Measurements from ENCODE around the gene CCDC180.

Gene CCDC180

DNA sequence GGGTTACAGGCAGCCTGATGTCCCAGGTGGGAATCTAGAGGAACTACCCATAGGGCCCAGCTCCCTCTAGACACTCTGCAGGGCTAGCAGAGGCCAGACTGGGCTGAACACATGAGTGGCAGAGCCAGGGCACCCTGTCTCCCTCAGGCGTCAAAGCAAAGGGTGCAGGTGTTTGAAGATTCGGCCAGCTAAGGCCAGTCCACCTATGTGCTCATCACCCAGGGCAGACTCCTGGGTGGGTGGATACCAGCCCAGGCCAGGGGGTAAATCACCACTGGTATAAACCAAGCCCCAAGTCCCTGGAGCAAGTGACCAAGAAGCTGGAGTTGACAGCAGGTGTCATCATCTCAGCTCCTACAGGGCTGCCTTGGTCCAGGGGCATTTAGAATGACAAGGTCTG, 3.4 kb downstream of the CCDC180 start:
- peaks cover 10% of the 10 kb centered on the region for H3K4me1 ChIP-seq (ENCODE audit: control insufficient read depth, insufficient read depth, low read length, poor library complexity, severe bottlenecking)
- 95 to 100% methylated on average over 2 of the region's 2 CpGs for WGBS, 2 experiments (ENCODE audit: insufficient coverage in 2 of 2)
- H3K4me3 ChIP-seq (ENCODE audit: extremely low read depth, insufficient read depth, low read length, poor library complexity, severe bottlenecking) = no peak overlapping the region
- no peaks in the 10 kb centered on the region for H3K9me3 ChIP-seq (ENCODE audit: control insufficient read depth, low read length)
- H3K36me3 ChIP-seq (ENCODE audit: control insufficient read depth, insufficient read depth, low read length) = peaks cover 4% of the 10 kb centered on the region
- no peak overlapping the region for H3K27ac ChIP-seq (ENCODE audit: low read depth, low read length, severe bottlenecking)

DNA sequence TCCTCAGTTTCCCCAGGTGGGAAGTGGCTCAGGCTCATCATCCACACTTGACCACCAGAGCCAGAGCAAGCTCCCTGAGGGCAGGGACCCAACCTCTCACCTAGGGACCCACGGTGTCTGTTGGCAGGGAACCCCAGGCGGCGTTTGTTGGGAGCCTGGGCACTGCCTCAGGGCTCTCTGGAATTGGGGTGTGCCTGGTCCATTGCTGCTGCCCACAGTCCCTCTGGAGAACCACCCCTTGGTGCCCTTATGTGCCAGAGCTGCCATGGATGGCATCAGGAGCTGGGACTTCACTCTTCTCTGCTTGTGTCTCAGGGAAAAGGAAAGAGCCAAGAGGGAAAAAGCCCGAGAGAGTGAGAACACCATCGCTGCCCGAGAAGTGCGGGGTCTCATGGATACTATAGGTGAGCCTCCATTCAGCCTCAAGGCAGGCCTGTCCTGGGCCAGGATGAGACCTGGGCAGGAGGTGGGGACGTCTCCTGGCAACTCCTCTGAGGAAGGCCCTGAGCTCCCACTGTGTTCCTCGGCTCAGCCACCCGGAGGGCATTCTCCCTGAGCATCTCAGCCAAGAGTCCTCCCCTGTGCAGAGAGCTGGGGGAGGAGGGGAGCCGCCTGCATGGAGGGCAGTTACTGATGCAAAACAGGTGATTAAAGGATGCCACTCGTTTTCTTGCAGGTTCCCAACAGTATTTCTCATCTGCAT, 4.5 kb downstream of the CCDC180 start:
- peaks cover 4% of the 10 kb centered on the region for H3K36me3 ChIP-seq (ENCODE audit: control insufficient read depth, insufficient read depth, low read length)
- no peaks in the 10 kb centered on the region for H3K9me3 ChIP-seq (ENCODE audit: control insufficient read depth, low read length)
- 87 to 93% methylated on average over 7 to 11 of the region's 12 CpGs for WGBS, 2 experiments (ENCODE audit: insufficient coverage in 2 of 2)
- H3K4me3 ChIP-seq (ENCODE audit: extremely low read depth, insufficient read depth, low read length, poor library complexity, severe bottlenecking) = no peak overlapping the region
- peaks cover 10% of the 10 kb centered on the region for H3K4me1 ChIP-seq (ENCODE audit: control insufficient read depth, insufficient read depth, low read length, poor library complexity, severe bottlenecking)
- H3K27ac ChIP-seq (ENCODE audit: low read depth, low read length, severe bottlenecking) = no peak overlapping the region

DNA sequence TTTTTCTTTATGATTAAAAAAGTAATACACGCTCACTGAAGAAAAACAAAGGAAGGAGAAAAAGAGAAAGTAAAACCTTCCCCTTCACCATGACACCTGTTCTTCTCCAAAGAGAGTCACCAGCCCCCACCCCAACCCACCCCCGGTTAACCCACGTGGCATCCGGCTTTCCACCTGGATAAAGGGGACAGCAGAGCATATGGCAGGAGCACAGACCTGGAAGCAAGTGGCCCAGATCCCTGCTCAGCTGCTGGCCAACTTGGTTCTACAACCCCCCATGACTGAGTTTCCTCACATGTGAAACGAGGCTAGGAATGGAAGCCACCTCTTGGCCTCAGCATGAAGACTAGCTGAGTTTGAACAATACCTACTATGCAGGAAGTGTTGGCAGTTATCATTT, 5.1 kb downstream of the CCDC180 start:
- Histone ChIP-seq H3K27ac (ENCODE audit: low read depth, low read length, severe bottlenecking) (no peak overlapping the region), H3K36me3 (ENCODE audit: control insufficient read depth, insufficient read depth, low read length) (peaks cover 4% of the 10 kb centered on the region), H3K9me3 (ENCODE audit: control insufficient read depth, low read length) (no peaks in the 10 kb centered on the region), H3K4me1 (ENCODE audit: control insufficient read depth, insufficient read depth, low read length, poor library complexity, severe bottlenecking) (peaks cover 10% of the 10 kb centered on the region), H3K4me3 (ENCODE audit: extremely low read depth, insufficient read depth, low read length, poor library complexity, severe bottlenecking) (no peak overlapping the region)
- WGBS, 2 experiments (ENCODE audit: insufficient coverage in 2 of 2) = 57 to 72% methylated on average over 1 to 3 of the region's 5 CpGs

DNA sequence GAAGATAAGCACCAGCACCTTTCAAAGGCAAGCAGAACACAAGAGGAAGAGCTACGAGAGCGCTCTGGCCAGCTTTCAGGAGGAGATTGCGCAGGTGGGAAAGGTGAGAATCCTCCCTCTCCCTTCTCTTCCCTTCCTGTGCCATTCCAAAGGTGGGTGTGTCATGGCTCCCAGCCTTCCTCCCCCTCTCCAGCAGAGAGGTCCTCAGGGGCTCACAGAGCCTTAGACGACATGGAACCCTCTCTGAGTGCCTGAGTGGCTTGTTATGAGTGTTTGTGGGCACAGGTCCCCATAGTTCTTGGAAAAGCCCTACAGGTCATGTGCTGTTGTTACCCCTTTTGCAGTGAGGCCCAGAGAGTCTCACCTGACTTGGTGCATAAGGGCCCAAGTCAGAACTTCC, 5.8 kb downstream of the CCDC180 start:
- H3K4me1 ChIP-seq (ENCODE audit: control insufficient read depth, insufficient read depth, low read length, poor library complexity, severe bottlenecking) = peaks cover 10% of the 10 kb centered on the region
- H3K4me3 ChIP-seq (ENCODE audit: extremely low read depth, insufficient read depth, low read length, poor library complexity, severe bottlenecking) = no peak overlapping the region
- WGBS, 2 experiments (ENCODE audit: insufficient coverage in 2 of 2) = 93% methylated on average over 3 of the region's 4 CpGs; no CpG with 5 or more reads in 1 of the 2 experiments
- no peak overlapping the region for H3K27ac ChIP-seq (ENCODE audit: low read depth, low read length, severe bottlenecking)
- no peaks in the 10 kb centered on the region for H3K9me3 ChIP-seq (ENCODE audit: control insufficient read depth, low read length)
- peaks cover 4% of the 10 kb centered on the region for H3K36me3 ChIP-seq (ENCODE audit: control insufficient read depth, insufficient read depth, low read length)

DNA sequence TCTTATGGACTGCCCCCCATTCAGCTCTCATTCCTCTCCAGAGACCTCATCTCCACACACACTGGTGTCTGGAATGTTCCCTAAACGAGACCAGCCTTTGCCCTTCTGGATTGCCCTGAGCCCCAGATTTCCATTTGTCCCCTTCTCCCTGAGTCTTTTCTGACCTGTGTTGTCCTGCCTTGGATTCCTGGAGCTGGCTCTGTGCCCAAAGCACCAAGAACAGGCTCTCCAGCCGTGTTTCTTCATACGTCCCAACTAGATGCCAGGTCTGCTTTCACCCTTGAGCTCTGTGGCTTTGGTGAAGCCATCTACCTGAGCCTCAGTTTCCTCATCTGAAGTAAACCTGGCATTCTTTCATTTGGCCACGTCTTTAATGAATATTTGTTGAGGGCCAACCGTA, 6.3 kb downstream of the CCDC180 start:
- Histone ChIP-seq H3K4me3 (ENCODE audit: extremely low read depth, insufficient read depth, low read length, poor library complexity, severe bottlenecking) (no peak overlapping the region), H3K4me1 (ENCODE audit: control insufficient read depth, insufficient read depth, low read length, poor library complexity, severe bottlenecking) (peaks cover 10% of the 10 kb centered on the region), H3K9me3 (ENCODE audit: control insufficient read depth, low read length) (no peaks in the 10 kb centered on the region), H3K36me3 (ENCODE audit: control insufficient read depth, insufficient read depth, low read length) (peaks cover 4% of the 10 kb centered on the region), H3K27ac (ENCODE audit: low read depth, low read length, severe bottlenecking) (no peak overlapping the region)
- WGBS, 2 experiments (ENCODE audit: insufficient coverage in 2 of 2) = 89 to 92% methylated on average over 4 to 5 of the region's 5 CpGs

DNA sequence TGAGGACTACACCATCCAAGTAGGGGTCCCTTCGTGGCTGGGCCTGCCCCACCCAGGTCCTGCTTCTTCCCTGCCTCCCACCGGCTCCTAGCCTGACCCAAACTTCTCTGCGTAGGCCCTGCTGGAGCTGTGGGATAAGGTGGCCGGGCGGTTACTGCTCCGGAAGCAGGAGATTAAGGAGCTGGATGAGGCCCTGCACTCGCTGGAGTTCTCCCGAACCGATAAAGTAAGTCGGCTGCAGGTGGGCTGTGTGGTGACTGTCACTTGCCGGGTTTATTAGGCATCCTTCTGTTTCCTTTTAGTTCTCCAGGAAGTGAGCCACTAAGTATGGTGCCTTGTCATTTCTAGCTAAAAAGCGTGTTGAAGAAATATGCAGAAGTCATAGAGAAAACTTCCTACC, 7.0 kb downstream of the CCDC180 start:
- Histone ChIP-seq H3K4me1 (ENCODE audit: control insufficient read depth, insufficient read depth, low read length, poor library complexity, severe bottlenecking) (peaks cover 10% of the 10 kb centered on the region), H3K27ac (ENCODE audit: low read depth, low read length, severe bottlenecking) (no peak overlapping the region), H3K9me3 (ENCODE audit: control insufficient read depth, low read length) (no peaks in the 10 kb centered on the region), H3K36me3 (ENCODE audit: control insufficient read depth, insufficient read depth, low read length) (peaks cover 3% of the 10 kb centered on the region), H3K4me3 (ENCODE audit: extremely low read depth, insufficient read depth, low read length, poor library complexity, severe bottlenecking) (no peak overlapping the region)
- 92 to 94% methylated on average over 9 to 10 of the region's 12 CpGs for WGBS, 2 experiments (ENCODE audit: insufficient coverage in 2 of 2)

DNA sequence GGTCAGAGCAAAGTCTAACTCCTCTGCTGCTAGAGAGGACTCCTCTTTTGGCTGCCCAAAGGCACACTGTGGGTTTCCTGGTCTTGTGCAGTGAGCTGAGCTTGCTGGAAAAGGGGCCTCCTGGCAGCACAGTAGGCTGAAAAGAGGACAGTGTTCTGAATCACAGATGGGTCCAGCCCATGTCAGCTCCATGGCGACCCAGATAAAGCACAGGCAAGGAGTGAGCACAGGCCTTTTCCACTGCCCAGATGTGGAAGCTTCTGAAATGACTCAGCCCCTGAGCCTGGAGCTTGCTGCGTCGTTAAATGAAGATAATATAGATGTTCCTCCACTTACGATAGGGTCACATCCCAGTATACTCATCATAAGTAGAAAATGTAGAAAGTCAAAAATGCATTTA, 8.1 kb downstream of the CCDC180 start:
- H3K27ac ChIP-seq (ENCODE audit: low read depth, low read length, severe bottlenecking) = peak overlapping the region; percentile 23
- no peaks in the 10 kb centered on the region for H3K36me3 ChIP-seq (ENCODE audit: control insufficient read depth, insufficient read depth, low read length)
- H3K9me3 ChIP-seq (ENCODE audit: control insufficient read depth, low read length) = no peaks in the 10 kb centered on the region
- WGBS, 2 experiments (ENCODE audit: insufficient coverage in 2 of 2) = 86 to 88% methylated on average over 1 of the region's 4 CpGs
- H3K4me3 ChIP-seq (ENCODE audit: extremely low read depth, insufficient read depth, low read length, poor library complexity, severe bottlenecking) = no peak overlapping the region
- H3K4me1 ChIP-seq (ENCODE audit: control insufficient read depth, insufficient read depth, low read length, poor library complexity, severe bottlenecking) = peaks cover 10% of the 10 kb centered on the region

DNA sequence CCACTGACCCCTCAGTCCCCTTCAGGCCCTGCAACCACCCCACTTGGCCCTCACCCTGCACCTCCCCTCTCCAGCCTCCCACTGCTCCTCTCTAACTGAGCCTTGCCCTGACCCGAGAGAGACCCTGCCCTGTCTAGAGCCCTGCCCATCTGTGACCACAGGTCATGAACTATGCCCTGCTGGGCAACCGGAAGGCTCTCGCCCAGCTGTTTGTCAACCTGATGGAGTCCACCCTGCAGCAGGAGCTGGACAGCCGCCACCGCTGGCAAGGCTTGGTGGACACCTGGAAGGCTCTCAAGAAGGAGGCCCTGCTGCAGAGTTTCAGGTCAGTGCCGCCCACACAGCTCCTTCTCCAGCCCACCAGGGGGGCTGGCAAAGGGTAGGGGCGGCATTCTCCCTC, 9.4 kb downstream of the CCDC180 start:
- Histone ChIP-seq H3K27ac (ENCODE audit: low read depth, low read length, severe bottlenecking) (no peak overlapping the region), H3K9me3 (ENCODE audit: control insufficient read depth, low read length) (no peaks in the 10 kb centered on the region), H3K36me3 (ENCODE audit: control insufficient read depth, insufficient read depth, low read length) (no peaks in the 10 kb centered on the region), H3K4me1 (ENCODE audit: control insufficient read depth, insufficient read depth, low read length, poor library complexity, severe bottlenecking) (peaks cover 10% of the 10 kb centered on the region), H3K4me3 (ENCODE audit: extremely low read depth, insufficient read depth, low read length, poor library complexity, severe bottlenecking) (no peak overlapping the region)
- WGBS, 2 experiments (ENCODE audit: insufficient coverage in 2 of 2) = 90 to 92% methylated on average over 6 of the region's 7 CpGs

DNA sequence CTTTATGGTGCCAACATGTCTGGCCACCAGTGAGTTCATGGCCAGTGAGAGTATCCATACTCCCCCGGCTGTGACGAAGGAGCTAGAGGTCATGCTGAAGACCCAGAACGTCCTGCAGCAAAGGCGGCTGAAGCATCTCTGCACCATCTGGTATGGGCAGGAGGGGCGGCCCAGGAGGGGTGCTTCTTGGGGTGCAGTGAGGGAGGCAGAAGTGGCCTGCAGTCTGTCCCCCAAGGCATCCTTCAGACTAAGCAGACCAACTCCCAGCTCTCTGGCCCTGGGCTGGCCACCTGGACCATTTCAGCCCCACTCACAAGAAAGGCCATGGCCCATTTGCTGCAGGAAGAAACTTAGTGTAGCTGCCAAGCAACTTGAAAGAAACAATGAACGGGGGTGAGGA, 11.0 kb downstream of the CCDC180 start:
- WGBS, 2 experiments (ENCODE audit: insufficient coverage in 2 of 2) = 85 to 93% methylated on average over 5 to 6 of the region's 6 CpGs
- H3K27ac ChIP-seq (ENCODE audit: low read depth, low read length, severe bottlenecking) = no peak overlapping the region
- no peak overlapping the region for H3K4me3 ChIP-seq (ENCODE audit: extremely low read depth, insufficient read depth, low read length, poor library complexity, severe bottlenecking)
- H3K36me3 ChIP-seq (ENCODE audit: control insufficient read depth, insufficient read depth, low read length) = no peaks in the 10 kb centered on the region
- H3K9me3 ChIP-seq (ENCODE audit: control insufficient read depth, low read length) = no peaks in the 10 kb centered on the region
- peaks cover 13% of the 10 kb centered on the region for H3K4me1 ChIP-seq (ENCODE audit: control insufficient read depth, insufficient read depth, low read length, poor library complexity, severe bottlenecking)

DNA sequence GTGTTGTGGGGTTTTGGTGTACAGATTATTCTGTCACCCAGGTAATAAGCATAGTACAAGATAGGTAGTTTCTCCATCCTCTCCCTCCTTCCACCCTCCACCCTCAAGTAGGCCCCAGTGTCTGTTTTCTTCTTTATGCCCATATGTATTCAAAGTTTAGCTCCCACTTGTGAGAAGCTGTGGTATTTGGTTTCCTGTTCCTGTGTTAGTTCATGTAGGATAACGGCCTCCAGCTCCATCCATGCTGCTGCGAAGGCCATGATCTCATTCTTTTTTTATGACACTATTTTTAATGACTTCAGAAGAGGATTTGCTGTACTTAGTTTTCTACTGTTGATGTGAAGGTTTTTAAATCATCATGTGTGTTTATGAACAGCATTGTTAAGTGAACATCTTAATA, 11.9 kb downstream of the CCDC180 start:
- no peak overlapping the region for H3K4me3 ChIP-seq (ENCODE audit: extremely low read depth, insufficient read depth, low read length, poor library complexity, severe bottlenecking)
- no CpG with 5 or more reads among the region's 2 CpGs for WGBS, 2 experiments (ENCODE audit: insufficient coverage in 2 of 2)
- no peak overlapping the region for H3K27ac ChIP-seq (ENCODE audit: low read depth, low read length, severe bottlenecking)
- peaks cover 13% of the 10 kb centered on the region for H3K4me1 ChIP-seq (ENCODE audit: control insufficient read depth, insufficient read depth, low read length, poor library complexity, severe bottlenecking)
- no peaks in the 10 kb centered on the region for H3K36me3 ChIP-seq (ENCODE audit: control insufficient read depth, insufficient read depth, low read length)
- no peaks in the 10 kb centered on the region for H3K9me3 ChIP-seq (ENCODE audit: control insufficient read depth, low read length)

DNA sequence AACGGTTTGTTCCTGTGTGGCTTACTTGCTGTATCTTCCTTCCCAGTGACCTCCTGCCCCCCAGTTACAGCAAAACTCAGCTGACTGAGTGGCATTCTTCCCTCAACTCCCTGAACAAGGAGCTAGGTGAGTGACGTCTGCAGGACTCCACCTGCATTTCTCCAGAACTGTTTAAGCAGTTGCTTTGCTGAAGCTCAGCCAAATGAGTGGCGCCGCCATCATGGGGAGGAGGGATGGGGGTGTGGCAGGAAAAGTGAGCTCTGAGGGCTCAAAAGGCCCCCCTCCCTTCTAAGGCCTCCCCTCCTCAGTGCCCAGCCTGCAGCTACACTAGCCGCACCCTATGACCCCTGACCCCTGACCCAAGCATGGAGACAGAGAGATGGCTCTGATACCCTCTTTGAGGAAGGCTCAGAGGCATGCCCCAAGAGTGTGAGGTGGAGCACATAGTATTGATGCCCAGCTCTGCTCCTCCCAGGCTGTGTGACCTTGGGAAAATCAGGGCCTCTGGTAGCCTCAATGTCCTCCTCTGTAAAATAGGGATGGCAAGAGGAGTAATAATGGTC, 12.7 kb downstream of the CCDC180 start:
- Histone ChIP-seq H3K4me3 (ENCODE audit: extremely low read depth, insufficient read depth, low read length, poor library complexity, severe bottlenecking) (no peak overlapping the region), H3K27ac (ENCODE audit: low read depth, low read length, severe bottlenecking) (no peak overlapping the region), H3K9me3 (ENCODE audit: control insufficient read depth, low read length) (no peaks in the 10 kb centered on the region), H3K4me1 (ENCODE audit: control insufficient read depth, insufficient read depth, low read length, poor library complexity, severe bottlenecking) (peaks cover 10% of the 10 kb centered on the region), H3K36me3 (ENCODE audit: control insufficient read depth, insufficient read depth, low read length) (no peaks in the 10 kb centered on the region)
- 93% methylated on average over 2 of the region's 5 CpGs; no CpG with 5 or more reads in 1 of the 2 experiments for WGBS, 2 experiments (ENCODE audit: insufficient coverage in 2 of 2)

All from mesodermal cell (in vitro differentiated cells).